ENCODE measurements around the gene SGF29.
"Not testable (repeated sequence)": the region's sequence is repeated elsewhere in the genome, so short reads cannot be mapped to it uniquely, and the experiment has no call there.

The SGF29 gene

GRCh38 chr16:28569021-28569420 is 15.3 kb downstream of the SGF29 start:
- no peak for DNase-seq

DNA sequence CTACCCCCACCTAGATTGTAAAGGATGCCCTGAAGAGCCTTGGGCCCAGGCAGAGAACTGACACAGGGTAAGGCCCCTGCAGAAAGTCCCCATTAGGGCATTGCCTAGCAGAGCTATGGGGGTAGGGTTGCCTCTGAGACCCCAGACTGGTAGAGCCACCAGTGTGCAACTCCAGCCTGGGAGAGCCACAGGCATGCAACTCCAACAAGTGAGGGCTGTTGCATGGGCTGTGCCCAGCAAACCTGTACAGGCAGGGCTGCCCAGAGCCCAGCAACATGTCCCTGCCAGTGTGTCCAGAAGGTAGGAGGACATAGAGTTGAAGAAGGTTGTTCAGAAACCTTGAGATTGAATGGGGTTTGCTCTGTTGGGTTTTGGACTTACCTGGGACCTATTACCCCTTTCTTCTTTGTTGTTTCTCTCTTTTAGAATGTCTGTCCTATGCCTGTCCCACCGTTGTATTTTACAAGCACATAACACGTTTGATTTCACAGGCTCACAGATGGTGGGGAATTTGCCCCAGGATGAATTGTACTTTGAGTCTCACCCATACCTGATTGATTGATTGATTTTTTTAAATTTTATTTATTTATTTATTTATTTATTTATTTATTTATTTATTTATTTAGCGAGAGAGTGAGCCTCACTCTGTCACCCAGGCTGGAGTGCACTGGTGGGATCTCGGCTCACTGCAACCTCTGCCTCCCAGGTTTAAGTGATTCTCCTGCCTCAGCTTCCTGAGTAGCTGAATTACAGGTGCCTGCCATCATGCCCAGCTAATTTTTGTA is 16.4 kb downstream of the SGF29 start:
- DNase-seq: no peak

GRCh38 chr16:28572696-28573510 is 19.2 kb downstream of the SGF29 start:
- DNase-seq: no peak

DNA sequence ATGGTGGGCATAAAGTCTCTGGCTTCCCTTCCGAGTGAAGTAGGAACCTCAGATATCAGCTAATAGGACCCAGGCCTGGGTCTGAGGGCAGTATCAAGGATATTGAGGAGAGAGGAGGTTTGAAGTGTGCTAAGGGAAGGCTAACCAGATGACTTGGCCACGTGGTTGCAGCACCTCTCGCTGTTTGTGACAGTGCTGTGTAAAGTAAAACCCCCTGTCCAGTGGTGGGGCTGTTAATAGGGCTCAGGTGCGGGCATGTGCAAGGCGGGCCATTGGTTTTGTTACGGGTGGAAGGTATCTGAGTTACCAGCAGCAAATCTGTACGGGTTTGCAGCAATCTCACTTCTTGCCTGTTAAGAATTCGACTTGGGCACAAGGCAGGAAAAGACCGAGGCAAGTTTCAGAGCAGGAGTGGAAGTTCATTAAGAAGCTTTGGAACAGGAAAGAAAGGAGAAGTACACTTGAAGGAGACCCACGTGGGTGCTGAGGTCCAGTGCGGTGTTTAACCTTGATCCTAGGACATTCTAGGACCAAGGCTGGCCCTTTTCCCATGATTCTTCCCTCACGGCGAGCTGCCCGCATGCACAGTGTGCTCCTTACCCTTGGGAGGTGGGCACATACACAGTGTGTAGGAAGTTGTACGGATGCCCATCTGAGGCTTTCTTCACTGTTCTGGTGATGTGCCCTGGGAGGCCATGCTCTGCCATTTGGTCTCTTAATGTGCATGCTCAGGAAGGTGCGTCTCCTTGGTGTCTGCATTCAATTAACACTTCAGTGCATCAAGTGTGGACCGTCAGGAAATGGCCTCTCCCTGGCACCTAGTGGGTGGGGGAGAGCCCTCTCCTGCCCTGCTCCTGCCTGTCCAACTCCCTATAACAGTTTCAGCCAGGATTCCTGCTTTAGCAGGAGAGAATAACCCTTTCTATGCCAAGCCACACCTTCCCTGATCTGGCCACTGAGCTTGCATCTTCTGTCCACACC is 20.3 kb downstream of the SGF29 start:
- no peak for DNase-seq

- DNase-seq: no peak
These were observed 21.2 kb downstream of the SGF29 start for GRCh38 chr16:28574925-28575324.

- DNase-seq: no peak
These were observed 21.9 kb downstream of the SGF29 start for GRCh38 chr16:28575446-28576109.

DNA sequence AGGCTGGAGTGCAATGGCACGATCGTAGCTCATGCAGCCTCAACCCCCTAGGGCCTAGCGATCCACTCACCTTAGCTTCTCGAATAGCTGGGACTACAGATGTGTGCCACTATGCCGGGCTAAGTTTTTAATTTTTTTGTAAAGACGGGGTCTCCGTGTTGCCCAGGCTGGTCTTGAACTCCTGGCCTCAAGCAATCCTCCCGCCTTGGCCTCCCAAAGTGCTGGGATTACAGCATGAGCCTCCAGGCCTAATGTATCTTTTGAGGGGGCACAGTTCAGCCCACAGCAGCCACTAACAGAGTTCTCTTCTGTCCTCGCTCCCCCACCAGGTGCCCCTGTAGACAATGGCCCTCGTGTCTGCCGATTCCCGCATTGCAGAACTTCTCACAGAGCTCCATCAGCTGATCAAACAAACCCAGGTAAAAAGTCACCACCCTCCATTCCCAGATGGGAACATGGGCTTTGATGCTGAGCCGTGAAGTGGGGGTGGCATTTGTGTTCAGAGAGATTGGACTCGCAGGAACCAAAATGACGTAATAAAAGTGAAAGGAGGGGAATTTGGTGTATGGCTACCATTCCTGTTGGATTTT is 27.1 kb downstream of the SGF29 start:
- no peak for DNase-seq

- no peak for DNase-seq
These were observed 32.0 kb downstream of the SGF29 start for GRCh38 chr16:28585674-28586073.

DNA sequence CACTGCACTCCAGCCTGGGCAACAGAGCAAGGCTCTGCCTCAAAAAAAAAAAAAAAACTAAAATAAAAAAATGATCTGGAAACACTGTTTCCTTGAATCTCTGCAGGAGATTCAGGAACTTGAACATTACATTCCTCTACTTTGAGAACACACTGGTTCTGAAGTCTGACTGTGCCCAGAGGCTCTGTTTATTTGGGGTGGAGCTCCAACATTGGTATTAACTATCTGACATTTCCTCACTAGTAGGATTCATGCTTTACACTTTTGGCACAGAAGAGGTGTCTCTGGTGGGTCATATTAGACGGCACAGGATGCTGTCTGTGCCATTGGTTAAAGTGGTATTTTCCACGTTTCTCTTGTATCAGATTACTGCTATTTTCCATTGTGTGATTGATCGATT is 32.7 kb downstream of the SGF29 start:
- DNase-seq: no peak

DNA sequence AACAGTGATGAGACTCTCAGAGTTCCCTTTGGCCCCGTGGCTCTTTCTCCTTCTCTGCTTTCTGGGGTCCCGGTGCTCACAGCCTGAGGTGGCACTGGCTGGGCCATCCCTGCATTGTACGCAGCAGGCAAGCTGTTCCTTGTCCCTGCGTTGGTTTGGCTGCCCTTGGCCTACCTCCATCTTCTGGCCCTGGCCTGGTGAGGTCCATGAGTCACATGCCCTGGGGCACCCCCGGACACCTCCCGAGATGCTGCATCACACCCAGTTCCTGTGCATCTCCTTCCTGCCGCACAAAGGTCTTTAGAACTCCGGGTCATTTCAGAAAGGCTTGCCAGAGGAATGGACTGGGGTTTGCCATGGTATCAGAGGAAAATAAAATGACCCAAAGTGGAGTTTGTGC is 33.7 kb downstream of the SGF29 start:
- DNase-seq: no peak

DNA sequence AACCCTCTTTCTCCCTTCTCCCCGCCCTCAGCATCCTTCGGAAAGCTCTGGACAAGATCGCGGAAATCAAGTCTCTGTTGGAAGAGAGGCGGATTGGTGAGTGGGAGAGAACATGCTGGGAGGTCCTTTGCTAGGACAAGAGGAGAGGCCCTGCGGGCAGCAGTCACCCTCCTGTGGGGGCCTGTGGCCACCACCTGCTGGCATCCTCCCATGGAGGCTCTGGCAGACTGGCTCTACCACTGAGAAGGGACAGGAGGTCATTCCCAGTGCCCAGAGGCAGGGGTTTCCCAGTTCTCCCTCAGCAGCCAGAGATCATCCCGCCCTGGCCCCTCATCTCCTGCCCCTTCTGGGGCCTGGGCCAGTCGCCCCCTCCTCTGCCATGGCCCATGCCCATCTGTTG is 35.3 kb downstream of the SGF29 start:
- DNase-seq: no peak

GRCh38 chr16:28589930-28590329 is 36.2 kb downstream of the SGF29 start:
- no peak for DNase-seq

DNA sequence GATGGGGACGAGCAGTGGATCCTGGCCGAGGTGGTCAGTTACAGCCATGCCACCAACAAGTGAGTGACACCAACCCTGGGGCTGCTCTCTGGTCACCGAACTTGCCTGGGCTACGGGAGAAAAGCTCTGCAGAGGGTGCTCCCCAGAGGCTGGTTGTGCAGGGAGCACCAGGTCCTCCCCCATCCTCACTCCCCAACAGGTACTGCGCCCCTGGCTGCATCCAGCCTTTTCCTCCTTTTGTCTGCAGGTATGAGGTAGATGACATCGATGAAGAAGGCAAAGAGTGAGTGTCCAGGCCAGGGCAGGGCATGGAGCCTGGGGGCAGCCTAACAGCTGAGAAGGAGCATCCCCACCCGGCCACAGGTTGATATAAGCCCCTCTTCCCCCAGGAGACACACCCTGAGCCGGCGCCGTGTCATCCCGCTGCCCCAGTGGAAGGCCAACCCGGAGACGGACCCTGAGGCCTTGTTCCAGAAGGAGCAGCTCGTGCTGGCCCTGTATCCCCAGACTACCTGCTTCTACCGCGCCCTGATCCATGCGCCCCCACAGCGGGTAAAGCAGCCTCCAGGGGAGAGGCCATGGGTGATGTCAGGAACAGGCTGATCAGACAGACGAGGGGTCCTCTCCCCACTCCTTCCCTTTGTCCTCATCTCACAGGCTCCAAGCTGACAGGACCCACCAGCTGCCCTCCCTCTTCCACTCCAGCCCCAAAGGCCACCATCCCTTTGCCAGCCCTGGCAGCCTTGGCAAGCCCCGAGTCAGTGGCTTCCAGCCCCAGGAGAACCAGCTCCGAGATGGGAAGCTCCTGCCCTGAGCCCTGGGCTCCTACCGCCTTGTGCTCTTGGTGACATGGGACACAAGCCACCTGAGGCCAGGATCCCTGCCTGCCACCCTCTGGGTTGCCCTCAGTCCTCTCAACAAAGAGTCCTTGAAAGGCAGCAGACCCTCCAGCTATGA is 36.9 kb downstream of the SGF29 start:
- DNase-seq: no peak

DNA sequence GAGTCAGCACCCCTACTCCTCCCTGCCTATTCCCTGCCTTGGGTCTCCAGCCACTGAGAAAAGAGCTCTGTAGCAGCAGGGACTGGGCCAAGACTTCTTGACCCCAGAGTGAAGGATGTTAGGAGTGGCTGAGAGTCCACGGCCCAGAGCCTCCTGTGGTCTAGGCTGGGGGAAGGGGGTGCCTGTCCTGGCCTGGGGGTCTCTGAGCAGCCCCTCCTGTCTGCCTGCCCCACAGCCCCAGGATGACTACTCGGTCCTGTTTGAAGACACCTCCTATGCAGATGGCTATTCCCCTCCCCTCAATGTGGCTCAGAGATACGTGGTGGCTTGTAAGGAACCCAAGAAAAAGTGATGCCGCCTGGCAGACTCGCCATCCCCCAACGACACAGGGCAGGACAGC is 37.6 kb downstream of the SGF29 start:
- no peak for DNase-seq

GRCh38 chr16:28592511-28592910 is 38.8 kb downstream of the SGF29 start:
- DNase-seq: no peak

DNA sequence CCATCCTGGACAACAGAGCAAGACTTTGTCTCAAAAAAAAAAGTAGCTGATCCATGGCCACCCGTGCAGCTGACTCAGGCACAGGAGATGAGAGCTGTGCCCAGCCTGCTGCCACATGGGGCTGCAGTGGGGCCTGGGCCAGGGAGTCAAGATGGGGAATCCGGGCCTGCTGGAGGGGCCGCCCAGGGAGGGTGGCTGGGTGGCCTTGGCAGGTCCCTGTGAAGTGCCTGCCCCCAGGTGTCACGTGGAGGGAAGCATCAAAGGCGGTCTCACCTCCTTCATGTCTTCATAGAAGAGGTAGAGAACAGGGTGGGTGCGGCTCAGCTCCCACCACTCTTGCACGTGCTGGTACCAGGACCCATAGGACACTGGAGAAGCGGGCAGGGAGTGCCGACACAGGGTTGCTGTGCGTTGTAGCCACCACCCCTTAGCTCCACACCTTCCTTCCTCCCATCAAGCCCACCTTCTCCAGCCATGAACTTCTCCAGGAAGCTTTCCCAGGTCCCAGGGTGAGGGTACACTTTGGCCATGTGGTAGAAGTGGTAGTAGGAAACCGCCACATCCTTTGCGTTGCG is 39.3 kb downstream of the SGF29 start:
- DNase-seq: no peak

DNA sequence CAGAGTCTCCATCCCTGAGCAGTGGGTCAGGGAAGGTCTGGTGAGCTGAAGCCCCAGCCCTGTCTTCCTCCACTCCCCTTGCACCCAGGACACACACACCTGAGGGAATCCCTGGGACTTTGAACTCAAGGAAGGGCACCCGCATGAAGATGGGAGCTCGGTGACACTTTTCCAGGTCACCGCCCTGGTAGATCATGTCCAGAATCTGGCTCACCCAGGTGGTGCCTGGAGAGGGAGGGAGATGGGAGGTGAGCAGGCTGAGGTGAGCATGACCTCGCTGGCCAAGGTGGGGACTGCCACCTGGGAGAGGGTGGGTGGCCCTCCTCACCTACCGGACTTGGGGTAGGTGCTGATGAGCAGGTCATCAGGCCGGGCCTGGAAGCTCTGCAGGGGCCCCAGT is 41.7 kb downstream of the SGF29 start:
- not testable (repeated sequence) for DNase-seq

DNA sequence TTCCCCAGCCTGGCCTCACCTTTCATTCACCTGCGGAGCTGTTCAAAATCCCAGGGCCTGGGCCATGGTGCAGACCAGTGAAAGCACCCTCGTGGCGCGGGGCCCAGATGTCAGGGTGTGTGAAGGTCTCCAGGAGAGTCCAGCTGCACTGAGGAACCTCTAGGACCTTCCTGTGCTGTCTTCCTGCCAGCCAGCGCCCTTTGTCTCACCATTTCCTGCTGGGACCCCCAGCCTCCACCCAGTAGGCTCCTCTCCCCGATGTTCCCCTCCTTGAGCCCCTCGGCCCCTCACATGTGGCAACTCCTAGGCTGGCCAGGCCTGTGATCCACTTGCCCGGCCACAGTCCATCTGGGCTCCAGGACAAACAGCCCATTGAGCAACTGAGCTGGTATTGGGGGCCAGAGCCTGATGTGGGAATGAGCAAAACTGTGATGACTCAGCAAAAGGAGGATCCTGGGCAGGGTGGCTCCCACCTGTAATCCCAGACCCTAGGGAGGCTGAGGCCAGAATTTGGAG is 42.5 kb downstream of the SGF29 start:
- DNase-seq: no peak

DNA sequence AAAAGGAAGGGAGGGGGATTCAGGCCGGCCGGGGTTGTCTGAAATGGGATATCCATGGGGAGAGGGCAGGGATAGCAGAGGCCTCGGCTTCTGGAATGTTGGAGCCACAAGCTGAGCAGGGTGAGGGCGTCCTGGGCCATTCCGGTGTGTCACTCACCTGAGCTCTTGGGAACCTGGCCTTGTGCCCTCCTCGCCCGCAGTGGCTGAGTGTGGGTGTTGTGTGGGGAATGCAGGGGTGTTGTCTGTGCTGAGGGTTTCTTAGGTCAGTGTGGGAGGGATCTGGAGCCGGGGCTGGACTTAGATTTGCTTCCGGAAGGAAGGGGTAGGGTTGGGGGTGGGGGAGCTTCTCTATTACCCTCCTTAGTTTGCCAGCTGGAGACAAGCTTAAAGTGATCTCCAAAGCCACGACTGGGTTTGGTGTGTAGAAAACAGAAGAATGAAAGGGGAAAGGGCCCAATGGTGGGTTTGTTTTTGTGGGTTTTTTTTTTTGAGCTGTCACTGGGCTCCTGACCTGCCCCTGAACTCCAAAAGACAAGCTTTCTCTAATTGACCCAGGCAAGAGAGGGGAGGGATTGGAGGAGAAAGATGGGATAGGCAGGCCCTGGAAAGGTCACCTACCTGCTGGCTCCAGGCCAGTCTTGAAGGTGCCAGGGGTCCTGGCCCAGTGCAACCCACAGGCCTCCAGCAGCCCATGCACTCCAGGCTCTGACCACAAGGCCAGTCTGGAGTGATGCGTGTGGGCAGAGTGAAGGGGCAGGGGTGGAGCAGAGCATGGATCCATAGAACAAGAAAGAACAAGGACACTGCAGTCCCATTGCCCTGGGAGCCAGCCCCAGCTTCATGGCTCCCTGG is 43.3 kb downstream of the SGF29 start, which contains the start of gene SULT1A2:
TSS of gene SULT1A2 (minus strand) at position 211 of the 852 bp plus-strand sequence. CDS start 1,120 bp downstream, outside the sequence.
- no peak for DNase-seq

Measured in activated CD4-positive, alpha-beta T cell treated with anti-CD3 and anti-CD28 coated beads, Interleukin-2, amount 50 U/mL, for 1 hour (primary cell).